Measurements from ENCODE around the gene PDHX. TPM values are rescaled to one million over a fixed set of nuclear protein-coding genes. Genes with fewer than 3 reads are reported as not detected.

Gene PDHX
- total RNA-seq, 1 donor from 2014 or later: 46.1 TPM

GRCh38 chr11:34944692-34945091 lies 28.3 kb downstream of the PDHX start:
- FAIRE-seq (no peak), DNase-seq (ENCODE audit: low spot score in 2 of 2) (no peak)

GRCh38 chr11:34948696-34949095 lies 32.3 kb downstream of the PDHX start:
- DNase-seq (ENCODE audit: low spot score in 2 of 2) (no peak), FAIRE-seq (no peak)

GRCh38 chr11:34953955-34954354 lies 37.5 kb downstream of the PDHX start:
- FAIRE-seq (no peak), DNase-seq (ENCODE audit: low spot score in 2 of 2) (no peak)

GRCh38 chr11:34957206-34957605 lies 40.8 kb downstream of the PDHX start:
- FAIRE-seq (no peak), DNase-seq (ENCODE audit: low spot score in 2 of 2) (no peak)

GRCh38 chr11:34957606-34958005 lies 41.2 kb downstream of the PDHX start:
- FAIRE-seq (no peak), DNase-seq (ENCODE audit: low spot score in 2 of 2) (no peak)

- DNase-seq (ENCODE audit: low spot score in 2 of 2): no peak
- FAIRE-seq: no peak
Measured at GRCh38 chr11:34959770-34960169, 43.4 kb downstream of the PDHX start.

GRCh38 chr11:34960277-34960676 lies 43.9 kb downstream of the PDHX start:
- no peak for FAIRE-seq
- no peak for DNase-seq (ENCODE audit: low spot score in 2 of 2)

- no peak for FAIRE-seq
- no peak for DNase-seq (ENCODE audit: low spot score in 2 of 2)
Measured at GRCh38 chr11:34962034-34962433, 45.6 kb downstream of the PDHX start.

- DNase-seq (ENCODE audit: low spot score in 2 of 2): no peak
- no peak for FAIRE-seq
Measured at GRCh38 chr11:34963351-34963750, 46.9 kb downstream of the PDHX start.

- FAIRE-seq: no peak
Measured at GRCh38 chr11:34964610-34965331, 48.4 kb downstream of the PDHX start.

GRCh38 chr11:34968862-34969261 lies 52.4 kb downstream of the PDHX start:
- no peak for FAIRE-seq
- DNase-seq (ENCODE audit: low spot score in 2 of 2): no peak

More at GRCh38 chr11:34964610-34965331, 48.4 kb downstream of the PDHX start:
- DNase-seq (ENCODE audit: low spot score in 2 of 2): no peak

- DNase-seq (ENCODE audit: low spot score in 2 of 2) (no peak), FAIRE-seq (no peak)
Measured at GRCh38 chr11:34970033-34970432, 53.6 kb downstream of the PDHX start.

GRCh38 chr11:34970480-34970879 lies 54.1 kb downstream of the PDHX start:
- DNase-seq (ENCODE audit: low spot score in 2 of 2) (no peak), FAIRE-seq (no peak)

- DNase-seq (ENCODE audit: low spot score in 2 of 2) (no peak), FAIRE-seq (no peak)
Measured at GRCh38 chr11:34971928-34972327, 55.5 kb downstream of the PDHX start.

- FAIRE-seq (no peak), DNase-seq (ENCODE audit: low spot score in 2 of 2) (no peak)
Measured at GRCh38 chr11:34972366-34972765, 55.9 kb downstream of the PDHX start.

- DNase-seq (ENCODE audit: low spot score in 2 of 2): no peak
- FAIRE-seq: no peak
Measured at GRCh38 chr11:34972892-34973291, 56.5 kb downstream of the PDHX start.

GRCh38 chr11:34975482-34975881 lies 59.1 kb downstream of the PDHX start:
- no peak for DNase-seq (ENCODE audit: low spot score in 2 of 2)
- no peak for FAIRE-seq

- no peak for DNase-seq (ENCODE audit: low spot score in 2 of 2)
- FAIRE-seq: no peak
Measured at GRCh38 chr11:34976496-34977088, 60.2 kb downstream of the PDHX start.

- DNase-seq (ENCODE audit: low spot score in 2 of 2) (no peak), FAIRE-seq (peak; percentile 31)
Measured at GRCh38 chr11:34977089-34977912, 60.9 kb downstream of the PDHX start.

- FAIRE-seq: no peak
- no peak for DNase-seq (ENCODE audit: low spot score in 2 of 2)
Measured at GRCh38 chr11:34978236-34979191, 62.1 kb downstream of the PDHX start.
